Measurements from ENCODE around the gene CCDC92.

GRCh38 chr12:124020514-124020949 is 47.9 kb upstream of the CCDC92 start:
- TF ChIP-seq CTCF (IDR thresholded peaks at IDR 0.05; ENCODE audit: low read length) (no peak), EZH2 (optimal IDR thresholded peaks at IDR 0.05; ENCODE audit: low read depth, low read length) (no peak)
